HCT116 (cell line): ENCODE data around the gene SLITRK4. TPM values are rescaled to one million over a fixed set of nuclear protein-coding genes. Genes with fewer than 3 reads are reported as not detected.

Experiments
- ATAC-seq: fragments of 200-7000 bp; cut with Tn5 transposase; 2 replicates; pipeline ENCODE4 v1.9.1; 2020; ENCODE audit warnings: mild to moderate bottlenecking, moderate library complexity
- BruUV-seq: library from RNA; stranded (reverse); fragments of 400-500 nt; replicated peaks from 2 replicates; lab custom pipeline; 2021; lab: Mats Ljungman, UMichigan
- CTCF ChIA-PET: fragments of 300-600 bp; sonication (Branson Sonifier 250); formaldehyde crosslinking; loops from one replicate; lab custom pipeline; 2021; ENCODE audit warnings: antibody characterized with exemption; lab: Charles Lee
- POLR2A ChIA-PET: fragments of 300-600, 350-600 bp; sonication (Branson Sonifier 250); formaldehyde crosslinking; loops from one replicate; lab custom pipeline; 2021; ENCODE audit warnings: antibody characterized with exemption; lab: Charles Lee
- RAD21 ChIA-PET, 2 experiments: fragments of 300-600 bp; sonication (Branson Sonifier 250); formaldehyde crosslinking; loops; one replicate each; lab custom pipeline; 2023; ENCODE audit warnings: low total read pairs in 2 of 2; ENCODE audit not compliant: uncharacterized antibody in 2 of 2, unreplicated experiment in 2 of 2, low non-redundant PET in 1 of 2; lab: Charles Lee
- DNase-seq: peaks from one replicate; pipeline ENCODE4 v3.0.0-alpha.2; 2010; ENCODE audit warnings: low read depth, low spot score
- H2AFZ ChIP-seq: fragments of 200-600 bp; shearing (Covaris generic), sonication (generic); 2 replicates; pipeline ENCODE4 v1.6.1; 2017; ENCODE audit warnings: low read depth, mixed run types, mixed read lengths, antibody characterized with exemption, low read length; ENCODE audit not compliant: poor library complexity, severe bottlenecking
- H3K27ac ChIP-seq: 2 replicates; pipeline ENCODE4 v1.5.1; 2012; ENCODE audit warnings: low read depth, low read length
- H3K27me3 ChIP-seq: fragments of 200-600 bp; sonication (generic); 2 replicates; pipeline ENCODE4 v1.6.1; 2016; ENCODE audit warnings: mixed run types, low read length, mixed read lengths; ENCODE audit not compliant: insufficient read depth
- H3K36me3 ChIP-seq, 2 experiments: fragments of 200-500 bp in 1 of 2; fragments of 200-600 bp in 1 of 2; sonication (Bioruptor generic) in 1 of 2; sonication (generic) in 1 of 2; 2 replicates each; pipeline versions ENCODE4 v1.5.1 to v1.6.1; 2014 to 2016; ENCODE audit warnings: low read length in 2 of 2, inconsistent platforms in 1 of 2, mixed read lengths in 1 of 2, mixed run types in 1 of 2; ENCODE audit not compliant: insufficient read depth in 2 of 2, control insufficient read depth in 1 of 2
- H3K4me1 ChIP-seq, 2 experiments: fragments of 200-600 bp in 1 of 2; sonication (generic) in 1 of 2; 2 replicates each; pipeline versions ENCODE4 v1.5.1 to v1.6.1; 2012 to 2017; ENCODE audit warnings: low read length in 2 of 2, inconsistent platforms in 1 of 2, mild to moderate bottlenecking in 1 of 2, mixed read lengths in 1 of 2, mixed run types in 1 of 2, moderate library complexity in 1 of 2; ENCODE audit not compliant: insufficient read depth in 2 of 2, control insufficient read depth in 1 of 2
- H3K4me2 ChIP-seq: fragments of 200-600 bp; sonication (generic); 2 replicates; pipeline ENCODE4 v1.6.1; 2017; ENCODE audit warnings: mixed run types, low read length, mixed read lengths
- H3K4me3 ChIP-seq, 2 experiments: fragments of 200-600 bp in 1 of 2; sonication (generic) in 1 of 2; replicated peaks in 1 of 2; 2 replicates each; pipeline ENCODE4 v1.5.1; 2011 to 2016; ENCODE audit warnings: low read length in 2 of 2, control low read depth in 1 of 2, low read depth in 1 of 2, mild to moderate bottlenecking in 1 of 2, mixed read lengths in 1 of 2, mixed run types in 1 of 2
- H3K79me2 ChIP-seq: fragments of 200-600 bp; sonication (generic); 2 replicates; pipeline ENCODE4 v1.6.1; 2017; ENCODE audit warnings: mild to moderate bottlenecking, mixed run types, low read length, moderate library complexity, mixed read lengths; ENCODE audit not compliant: insufficient read depth
- H3K9ac ChIP-seq: fragments of 200-600 bp; sonication (generic); 2 replicates; pipeline ENCODE4 v1.6.1; 2016; ENCODE audit warnings: low read length, mixed read lengths
- H3K9me2 ChIP-seq: fragments of 200-600 bp; sonication (generic), shearing (Covaris generic); 2 replicates; pipeline ENCODE4 v1.6.1; 2017; ENCODE audit warnings: mixed run types, mild to moderate bottlenecking, moderate library complexity; ENCODE audit not compliant: insufficient read depth
- H3K9me3 ChIP-seq, 2 experiments: fragments of 200-500 bp in 1 of 2; fragments of 200-600 bp in 1 of 2; sonication (Bioruptor generic) in 1 of 2; sonication (generic) in 1 of 2; 2 replicates each; pipeline ENCODE4 v1.6.1; 2014 to 2017; ENCODE audit warnings: low read length in 2 of 2, mixed read lengths in 2 of 2, inconsistent platforms in 1 of 2, low read depth in 1 of 2, mild to moderate bottlenecking in 1 of 2, mixed run types in 1 of 2, moderate library complexity in 1 of 2; ENCODE audit not compliant: control insufficient read depth in 1 of 2, insufficient read depth in 1 of 2
- H4K20me1 ChIP-seq: fragments of 200-600 bp; sonication (generic), shearing (Covaris generic); 2 replicates; pipeline ENCODE4 v1.6.1; 2017; ENCODE audit warnings: mixed run types, mild to moderate bottlenecking, moderate library complexity; ENCODE audit not compliant: insufficient read depth
- ATF3 ChIP-seq: IDR thresholded peaks from 2 replicates; pipeline ENCODE4 v1.6.1; 2012
- CBX3 ChIP-seq: IDR thresholded peaks from 2 replicates; pipeline ENCODE4 v1.6.1; 2012; ENCODE audit warnings: low read depth
- CTCF ChIP-seq, 3 experiments: fragments of 200-600 bp in 1 of 3; sonication (generic) in 1 of 3; IDR thresholded peaks in 2 of 3; conservative IDR thresholded peaks in 1 of 3; 2 replicates each; pipeline ENCODE4 v1.5.1; 2012 to 2017; ENCODE audit warnings: low read depth in 2 of 3, low read length in 2 of 3, antibody characterized with exemption in 1 of 3, borderline replicate concordance in 1 of 3, control low read depth in 1 of 3, mild to moderate bottlenecking in 1 of 3, mixed read lengths in 1 of 3, mixed run types in 1 of 3, moderate library complexity in 1 of 3; ENCODE audit not compliant: insufficient read depth in 1 of 3
- ELF1 ChIP-seq: IDR thresholded peaks from 2 replicates; pipeline ENCODE4 v1.6.1; 2012; ENCODE audit warnings: low read depth, borderline replicate concordance
- EZH2 ChIP-seq: fragments of 200-600 bp; sonication (generic); IDR thresholded peaks from 2 replicates; pipeline ENCODE4 v1.6.1; 2017; ENCODE audit warnings: antibody characterized with exemption, mixed run types
- EZH2phosphoT487 ChIP-seq: fragments of 200-600 bp; IDR thresholded peaks from 2 replicates; pipeline ENCODE4 v1.6.1; 2018; ENCODE audit warnings: antibody characterized with exemption, borderline replicate concordance
- JUND ChIP-seq: IDR thresholded peaks from 2 replicates; pipeline ENCODE4 v1.6.1; 2012
- POLR2AphosphoS5 ChIP-seq: IDR thresholded peaks from 2 replicates; pipeline ENCODE4 v1.6.1; 2011; ENCODE audit warnings: mild to moderate bottlenecking, low read depth, low read length, moderate library complexity
- RAD21 ChIP-seq: IDR thresholded peaks from 2 replicates; pipeline ENCODE4 v1.6.1; 2012; ENCODE audit warnings: low read depth, mild to moderate bottlenecking
- SIN3A ChIP-seq: IDR thresholded peaks from 2 replicates; pipeline ENCODE4 v1.6.1; 2012; ENCODE audit warnings: low read depth
- SP1 ChIP-seq: IDR thresholded peaks from 2 replicates; pipeline ENCODE4 v1.6.1; 2012; ENCODE audit warnings: low read depth
- SRF ChIP-seq: IDR thresholded peaks from 2 replicates; pipeline ENCODE4 v1.6.1; 2012; ENCODE audit warnings: low read depth
- YY1 ChIP-seq: IDR thresholded peaks from 2 replicates; pipeline ENCODE4 v1.6.1; 2011; ENCODE audit warnings: low read length, low read depth, moderate library complexity, mild to moderate bottlenecking; ENCODE audit not compliant: insufficient replicate concordance; ENCODE audit errors: extremely low read depth
- ZBTB33 ChIP-seq: IDR thresholded peaks from 2 replicates; pipeline ENCODE4 v1.6.1; 2011; ENCODE audit warnings: mild to moderate bottlenecking, low read length, moderate library complexity; ENCODE audit not compliant: insufficient replicate concordance; ENCODE audit errors: extremely low read depth
- ZFX ChIP-seq: fragments of 450-650 bp; IDR thresholded peaks from 2 replicates; pipeline ENCODE4 v1.6.1; 2017
- ZNF274 ChIP-seq: fragments of 200-500 bp; sonication (Bioruptor generic); IDR thresholded peaks from 2 replicates; pipeline ENCODE4 v1.6.1; 2014; ENCODE audit warnings: mild to moderate bottlenecking, low read depth, low read length, inconsistent platforms
- intact Hi-C: fragments of 100-400 bp; cut with micrococcal nuclease; formaldehyde crosslinking; loops from 2 replicates; pipeline ENCODE4 v1.10.0; 2022
- total RNA-seq: library from RNA; stranded (reverse); gene quantifications from one replicate; pipeline ENCODE4 v1.2.1, GENCODE V29; 2021; ENCODE audit not compliant: unreplicated experiment

The SLITRK4 gene
- total RNA-seq, 1 experiment from 2014 or later: not detected

- Histone ChIP-seq H3K27ac (no peak overlapping the region), H3K9me2 (no peaks in the 10 kb centered on the region), H3K4me1 (no peaks in the 10 kb centered on the region), H3K27me3 (no peaks in the 10 kb centered on the region), H3K4me2 (no peak overlapping the region), H3K36me3 (no peaks in the 10 kb centered on the region), H3K79me2 (no peaks in the 10 kb centered on the region), H3K9me3 (no peaks in the 10 kb centered on the region), H3K9ac (no peak overlapping the region), H4K20me1 (no peaks in the 10 kb centered on the region), H3K4me3 (no peak overlapping the region), H2AFZ (no peak overlapping the region)
- ChIA-PET POLR2A (no interaction called here), RAD21 (no interaction called here), CTCF (no interaction called here)
- ATAC-seq (no peak), DNase-seq (no peak)
- TF ChIP-seq ATF3 (no peak), SIN3A (no peak), EZH2phosphoT487 (no peak), ELF1 (no peak), SP1 (no peak), JUND (no peak), POLR2AphosphoS5 (no peak), ZFX (no peak), CBX3 (no peak), YY1 (no peak), ZBTB33 (no peak), SRF (no peak), RAD21 (no peak), EZH2 (no peak), ZNF274 (no peak), CTCF (IDR thresholded peaks at IDR 0.05 in 2 of 3, conservative IDR thresholded peaks at IDR 0.05 in 1 of 3; ENCODE audit: borderline replicate concordance in 1 of 3, insufficient read depth in 1 of 3, low read depth in 2 of 3, low read length in 2 of 3) (no peak)
- intact Hi-C loops: no loop called here
- BruUV-seq: no TSS peak
Observed at GRCh38 chrX:143636831-143637230, 930 bp upstream of the SLITRK4 start.
